Glomerular visceral epithelial cell (primary cell): ENCODE results near the gene SOHLH1.

ENCODE experiments used
- DNase-seq: peaks from one replicate; pipeline ENCODE4 v3.0.0-alpha.2; 2016; ENCODE audit errors: extremely low spot score

Gene SOHLH1

DNA sequence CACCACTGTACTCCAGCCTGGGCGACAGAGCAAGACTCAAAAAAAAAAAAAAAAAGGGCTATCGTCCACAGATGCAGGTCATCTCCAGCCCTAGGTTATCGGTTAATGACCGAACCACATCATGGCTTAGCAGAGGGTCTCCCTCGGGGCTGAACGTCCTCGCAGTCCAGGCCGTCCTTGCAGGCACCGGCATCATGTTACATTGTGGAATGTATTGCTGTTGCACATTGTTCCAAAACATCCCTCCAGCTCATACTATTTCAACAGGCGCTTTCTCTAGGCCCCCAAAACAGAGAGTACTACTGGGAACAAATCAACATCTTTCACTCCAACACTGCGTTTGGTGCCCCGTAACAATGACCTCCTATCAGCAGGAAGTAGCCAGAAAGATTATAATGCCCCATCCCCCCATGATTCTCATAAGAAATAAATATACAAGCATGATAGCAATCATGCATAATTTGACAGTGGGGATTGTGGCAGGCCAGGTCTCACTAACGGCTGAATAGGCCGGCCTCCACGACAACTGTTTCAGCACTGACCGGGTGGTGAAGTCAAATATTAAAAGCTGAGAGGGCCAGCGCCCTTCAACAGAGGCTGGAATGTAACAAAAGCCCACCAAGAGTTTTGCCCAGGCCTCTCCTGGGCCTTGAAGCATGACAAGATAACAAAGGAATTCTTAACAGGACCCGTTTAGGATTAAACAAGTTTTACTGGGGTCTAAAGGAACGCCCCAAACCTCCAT, 37.3 kb downstream of the SOHLH1 start:
- DNase-seq: no peak

- DNase-seq: no peak
Observed at GRCh38 chr9:135660407-135660806, 38.9 kb downstream of the SOHLH1 start.

DNA sequence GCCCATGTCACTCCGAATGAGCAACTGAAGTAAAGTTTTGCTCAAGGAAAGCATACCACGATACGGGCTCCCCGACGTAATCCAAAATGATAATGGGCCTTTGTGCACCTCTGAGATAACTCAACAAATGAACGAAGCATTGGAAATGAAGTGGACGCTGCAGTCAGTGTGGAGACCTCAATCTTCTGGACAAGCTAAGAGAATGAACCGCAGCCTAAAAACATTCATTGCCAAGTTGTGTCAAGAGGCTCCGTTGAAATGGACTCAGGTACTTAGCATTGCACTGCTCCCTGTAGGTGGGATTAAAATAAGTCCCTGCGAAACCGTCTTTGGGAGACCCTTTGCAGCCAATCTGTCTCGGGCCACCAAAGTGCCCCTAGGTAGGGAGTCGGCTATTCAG, 40.0 kb downstream of the SOHLH1 start:
- no peak for DNase-seq

DNA sequence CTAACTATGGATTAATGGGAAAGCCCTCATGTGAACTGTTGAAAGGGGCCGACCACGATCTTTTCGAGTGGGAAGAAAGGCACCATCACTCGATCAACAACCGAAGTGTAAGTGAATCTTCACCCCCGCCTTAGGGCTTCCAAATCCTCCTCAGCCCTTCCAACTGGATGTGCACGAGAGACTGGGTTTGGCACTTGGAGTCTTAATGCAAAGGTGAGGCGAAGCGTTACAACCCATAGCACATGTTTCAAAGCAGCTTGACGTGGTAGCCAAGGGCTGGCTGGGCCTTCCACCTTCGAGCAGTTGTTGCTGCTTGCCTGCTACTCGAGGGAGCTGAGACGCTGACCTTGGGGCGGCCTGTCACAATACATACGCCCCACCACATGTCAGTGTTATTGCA, 41.9 kb downstream of the SOHLH1 start:
- no peak for DNase-seq

DNA sequence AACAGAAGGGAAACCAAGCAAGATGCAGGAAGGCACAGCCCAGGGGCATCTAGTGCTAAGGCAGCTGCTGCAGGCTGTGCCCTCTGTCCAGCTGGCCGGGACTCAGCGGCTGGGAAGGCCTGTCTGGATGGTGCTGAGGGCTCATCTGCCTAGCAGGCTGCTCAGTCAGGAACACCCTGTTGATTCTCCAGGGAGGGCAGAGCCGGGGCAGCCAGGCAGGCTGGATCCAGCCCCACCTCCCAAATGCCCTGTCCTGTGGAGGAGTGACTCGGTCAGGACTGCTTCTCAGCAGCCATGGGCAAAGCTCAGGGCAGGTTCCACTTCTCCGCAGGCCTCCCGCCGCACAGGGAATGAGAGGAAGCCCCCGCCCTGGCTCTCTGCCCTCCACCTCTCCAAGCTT, 44.0 kb downstream of the SOHLH1 start:
- no peak for DNase-seq

GRCh38 chr9:135650408-135650807, 48.9 kb downstream of the SOHLH1 start:
- no peak for DNase-seq

- DNase-seq: no peak
Observed at GRCh38 chr9:135649508-135649907, 49.8 kb downstream of the SOHLH1 start.

DNA sequence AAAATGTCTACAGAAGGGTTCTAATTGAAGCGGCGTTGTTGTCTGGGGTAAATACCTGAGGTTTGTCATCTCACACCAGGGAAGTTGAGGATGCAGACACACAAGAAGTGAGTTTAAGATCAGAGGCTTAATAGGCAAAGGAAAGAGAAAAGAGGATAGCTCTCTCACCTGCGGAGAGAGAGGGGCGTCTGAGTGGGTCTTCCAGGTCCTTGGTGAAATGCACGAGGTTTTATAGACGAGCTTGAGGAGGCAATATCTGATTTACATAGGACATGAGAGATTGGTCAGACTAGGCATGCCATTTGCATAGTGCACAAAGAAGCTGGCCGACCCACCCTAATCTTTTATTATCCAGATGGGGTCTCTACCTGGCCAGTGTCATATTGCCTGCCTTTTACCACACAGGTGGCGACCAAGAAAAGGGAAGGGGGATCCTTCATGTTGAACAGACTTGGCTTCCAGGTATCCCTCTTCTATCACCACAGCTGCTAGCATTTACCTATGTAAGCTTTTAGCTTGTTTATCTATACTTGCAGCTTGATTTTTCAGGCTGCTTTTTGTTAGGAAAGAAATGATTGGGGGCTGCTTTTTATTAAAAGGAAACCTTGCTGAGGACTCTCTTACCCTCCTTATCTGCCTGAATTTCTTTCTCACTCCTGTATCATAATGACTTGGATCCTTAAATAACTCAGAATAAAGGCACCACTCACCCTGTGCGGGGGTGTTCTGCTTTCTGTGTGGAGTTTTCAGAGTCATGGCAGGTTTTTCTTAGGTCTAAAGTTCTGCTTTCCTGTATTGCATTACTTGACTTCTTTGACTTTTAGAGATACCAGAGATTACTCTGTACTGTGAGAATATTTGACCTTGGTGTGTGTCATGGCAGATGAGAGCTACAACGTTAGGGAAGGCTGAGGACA, 50.5 kb downstream of the SOHLH1 start:
- DNase-seq: no peak

DNA sequence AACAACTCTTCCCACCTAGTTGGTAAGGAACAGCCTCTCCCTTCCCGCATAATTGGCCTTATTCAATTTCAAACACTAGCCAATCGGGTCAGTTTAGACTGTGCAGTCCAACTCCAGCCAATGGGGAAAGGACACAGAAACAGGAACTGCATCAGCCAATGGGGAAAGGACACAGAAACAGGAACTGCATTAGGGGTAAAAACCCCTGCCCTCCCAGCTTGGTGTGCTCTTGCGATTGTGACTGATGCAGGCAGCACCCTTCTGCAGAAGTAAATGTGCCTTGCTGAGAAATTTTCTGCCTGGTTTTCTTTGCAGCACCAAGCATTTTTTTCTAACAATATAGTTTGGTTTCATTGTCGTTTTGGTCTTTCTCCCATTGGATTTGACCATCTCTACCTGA, 51.4 kb downstream of the SOHLH1 start:
- no peak for DNase-seq

- no peak for DNase-seq
Observed at GRCh38 chr9:135644631-135645218, 54.6 kb downstream of the SOHLH1 start.
